WI38 (cell line): ENCODE measurements around the gene APRT.

ENCODE experiments used
- H3K4me3 ChIP-seq: 2 replicates; pipeline ENCODE4 v1.5.1; 2011; ENCODE audit warnings: low read depth, mild to moderate bottlenecking, control low read depth, low read length
- TF ChIP-seq, protein P1 (sequence below): IDR thresholded peaks from 2 replicates; pipeline ENCODE4 v1.5.1; 2012; ENCODE audit warnings: low read depth, mild to moderate bottlenecking, control low read depth, low read length

The APRT gene

DNA sequence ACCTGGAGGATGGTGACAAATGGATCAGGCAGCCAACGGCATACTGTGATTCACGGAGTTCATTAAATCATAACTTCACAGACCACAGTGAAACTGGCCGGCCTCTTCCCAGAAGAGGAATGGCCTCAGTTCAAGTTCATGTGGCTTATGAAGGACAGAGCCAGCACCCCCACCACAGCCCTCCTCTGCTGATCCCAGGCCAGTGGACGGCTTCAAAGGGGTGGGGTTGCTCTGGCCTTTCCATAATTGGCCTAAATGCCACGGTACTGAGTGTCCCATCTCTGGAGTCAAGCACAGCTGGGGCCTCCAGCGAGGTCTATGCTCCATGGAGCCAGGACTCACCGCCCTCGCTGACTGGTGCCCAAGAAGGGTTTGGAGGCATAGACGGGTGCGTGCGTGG lies 23.7 kb upstream of the APRT start:
- TF ChIP-seq, protein P1, sequence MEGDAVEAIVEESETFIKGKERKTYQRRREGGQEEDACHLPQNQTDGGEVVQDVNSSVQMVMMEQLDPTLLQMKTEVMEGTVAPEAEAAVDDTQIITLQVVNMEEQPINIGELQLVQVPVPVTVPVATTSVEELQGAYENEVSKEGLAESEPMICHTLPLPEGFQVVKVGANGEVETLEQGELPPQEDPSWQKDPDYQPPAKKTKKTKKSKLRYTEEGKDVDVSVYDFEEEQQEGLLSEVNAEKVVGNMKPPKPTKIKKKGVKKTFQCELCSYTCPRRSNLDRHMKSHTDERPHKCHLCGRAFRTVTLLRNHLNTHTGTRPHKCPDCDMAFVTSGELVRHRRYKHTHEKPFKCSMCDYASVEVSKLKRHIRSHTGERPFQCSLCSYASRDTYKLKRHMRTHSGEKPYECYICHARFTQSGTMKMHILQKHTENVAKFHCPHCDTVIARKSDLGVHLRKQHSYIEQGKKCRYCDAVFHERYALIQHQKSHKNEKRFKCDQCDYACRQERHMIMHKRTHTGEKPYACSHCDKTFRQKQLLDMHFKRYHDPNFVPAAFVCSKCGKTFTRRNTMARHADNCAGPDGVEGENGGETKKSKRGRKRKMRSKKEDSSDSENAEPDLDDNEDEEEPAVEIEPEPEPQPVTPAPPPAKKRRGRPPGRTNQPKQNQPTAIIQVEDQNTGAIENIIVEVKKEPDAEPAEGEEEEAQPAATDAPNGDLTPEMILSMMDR, result no peak
- H3K4me3 ChIP-seq, result no peak overlapping the region

DNA sequence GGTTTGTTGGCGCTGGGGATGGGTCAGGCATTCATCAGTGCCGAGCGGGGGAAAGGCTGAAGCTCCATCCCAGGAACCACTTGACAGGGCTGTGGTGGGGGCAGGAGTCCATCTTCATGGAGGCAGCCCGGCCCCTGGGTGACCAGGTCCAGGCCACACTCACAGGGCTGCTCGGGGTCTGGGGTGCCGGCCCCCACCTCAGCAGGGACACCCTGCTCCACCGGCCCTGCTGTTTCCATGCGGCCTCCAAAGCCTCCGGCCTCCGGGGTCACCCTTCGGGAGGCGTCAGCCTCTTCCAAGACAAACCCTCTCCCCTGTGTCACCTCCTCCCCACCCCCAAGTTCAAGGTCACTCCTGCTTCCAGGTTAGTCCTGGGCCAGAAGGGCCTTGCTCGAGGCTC lies 22.9 kb upstream of the APRT start:
- H3K4me3 ChIP-seq, result no peak overlapping the region
- TF ChIP-seq, protein P1, result no peak

DNA sequence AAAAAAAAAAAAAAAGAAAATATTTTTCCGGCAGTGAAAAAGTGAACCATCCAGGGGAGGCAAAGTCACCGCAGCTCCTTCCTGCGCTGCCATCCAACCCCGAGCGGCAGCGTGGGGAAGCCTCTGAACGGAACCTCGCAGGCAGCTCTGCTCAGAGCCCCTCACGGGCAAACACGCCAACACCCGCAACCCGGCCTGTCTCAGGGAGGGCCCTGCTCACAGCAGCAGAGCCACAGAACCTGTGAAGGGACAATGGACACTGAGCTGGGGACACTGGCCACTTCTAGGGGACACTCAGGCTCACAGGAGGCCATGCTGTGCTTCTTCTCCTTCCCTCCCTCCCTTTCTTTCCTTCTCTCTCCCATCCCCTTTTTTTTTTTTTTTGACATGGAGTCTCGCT lies 21.4 kb upstream of the APRT start:
- no peak overlapping the region for H3K4me3 ChIP-seq
- TF ChIP-seq, protein P1, result no peak

DNA sequence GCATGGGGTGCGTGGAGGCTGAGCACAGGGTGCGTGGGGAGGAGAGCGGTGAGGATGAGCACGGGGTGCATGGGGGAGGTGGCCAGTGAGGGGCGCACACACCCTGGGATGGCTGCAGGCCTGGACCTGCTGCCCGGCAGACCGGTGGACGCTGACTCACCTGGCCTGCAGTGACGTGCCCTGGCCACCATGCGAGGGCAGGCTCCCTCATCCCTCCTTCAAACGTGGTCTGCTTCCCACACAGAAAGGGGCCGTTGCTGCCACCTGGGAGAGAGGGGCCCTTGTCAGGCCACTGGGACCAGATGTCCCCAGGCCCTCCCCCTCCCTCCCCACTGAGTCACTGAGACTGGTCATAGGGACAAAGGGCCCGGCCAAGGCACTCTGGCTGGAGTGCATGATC lies 20.1 kb upstream of the APRT start:
- TF ChIP-seq, protein P1, result no peak

DNA sequence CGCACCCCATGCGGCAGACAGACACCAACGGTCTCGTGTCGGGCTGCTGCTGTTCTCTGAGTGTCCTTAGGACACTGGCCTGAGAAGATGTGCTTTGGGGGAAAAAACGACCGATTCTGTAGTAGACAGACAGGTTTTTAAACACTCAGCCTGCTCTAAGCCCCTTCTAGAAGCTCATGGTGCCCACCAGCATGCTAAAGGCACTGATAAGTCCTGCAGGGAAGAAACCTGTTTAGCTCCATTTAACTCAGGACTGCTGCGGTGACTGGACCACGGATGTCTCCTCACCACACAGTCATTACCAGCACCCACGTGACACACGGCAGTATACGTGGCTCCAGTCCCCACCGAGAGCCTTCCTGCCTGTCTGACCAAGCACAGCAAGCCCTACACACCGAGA lies 19.1 kb upstream of the APRT start:
- TF ChIP-seq, protein P1, result no peak
- H3K4me3 ChIP-seq, result no peak overlapping the region

More for the DNA sequence above, 20.1 kb upstream of the APRT start:
- no peak overlapping the region for H3K4me3 ChIP-seq

DNA sequence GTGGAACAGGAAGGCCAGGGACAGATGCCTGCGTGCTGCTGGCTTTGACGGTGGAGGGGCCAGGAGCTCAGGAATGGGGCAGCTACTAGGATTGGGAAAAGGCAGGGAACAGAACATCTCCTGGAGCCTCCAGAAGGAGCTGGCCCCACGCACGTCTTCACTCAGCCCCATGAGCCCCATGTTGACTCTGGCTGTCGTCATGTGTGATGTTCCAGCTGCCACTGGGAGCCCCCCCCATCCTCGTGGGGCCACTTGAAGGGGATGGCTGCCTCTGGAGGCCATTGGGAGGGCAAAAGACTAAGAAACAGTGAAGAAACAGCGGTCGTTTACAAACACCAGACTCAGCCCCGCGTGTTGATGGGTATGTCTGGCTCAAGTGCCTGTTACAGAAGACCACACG lies 18.5 kb upstream of the APRT start:
- TF ChIP-seq, protein P1, result no peak
- H3K4me3 ChIP-seq, result no peak overlapping the region

DNA sequence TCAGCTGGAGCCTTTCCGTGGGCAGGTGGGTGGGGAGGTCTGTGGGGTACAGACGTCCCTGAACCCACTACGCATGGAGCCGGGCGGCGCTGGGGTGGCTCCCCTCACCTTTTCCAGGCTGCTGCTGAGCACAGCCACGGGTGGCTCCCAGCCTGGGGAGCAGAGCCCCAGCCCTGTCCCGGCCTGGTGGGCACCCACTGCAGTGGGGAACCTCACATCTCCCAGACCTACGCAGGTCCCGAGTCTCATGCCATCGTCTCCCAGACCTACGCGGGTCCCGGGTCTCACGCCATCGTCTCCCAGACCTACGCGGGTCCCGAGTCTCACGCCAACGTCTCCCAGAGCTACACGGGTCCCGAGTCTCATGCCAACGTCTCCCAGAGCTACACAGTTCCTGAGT lies 17.0 kb upstream of the APRT start:
- H3K4me3 ChIP-seq, result no peak overlapping the region
- TF ChIP-seq, protein P1, result no peak
